Myometrial cell (primary cell): ENCODE measurements around the gene PSMF1. TPM values are rescaled to one million over a fixed set of nuclear protein-coding genes. Genes with fewer than 3 reads are reported as not detected.

Source experiments
- total RNA-seq: library from RNA; depleted of rRNA; stranded (reverse); fragments of >200 nt; gene quantifications from 2 replicates; pipeline ENCODE4 v1.2.3, GENCODE V29; 2015

PSMF1 gene
- 125 and 207 TPM in 2 replicates for total RNA-seq

GRCh38 chr20:1118336-1119127 is at the start of gene PSMF1:
TSS of gene PSMF1 (plus strand) at chr20:1118602. CDS start at chr20:1118774, 172 bp downstream.

GRCh38 chr20:1184638-1185315 is 66.4 kb downstream of the PSMF1 start, which contains the start of gene TMEM74B:
TSS of gene TMEM74B (minus strand) at chr20:1184981. CDS start at chr20:1183801, 1,180 bp downstream.

GRCh38 chr20:1202762-1203504 is 84.5 kb downstream of the PSMF1 start, which contains the start of gene C20orf202:
TSS of gene C20orf202 (plus strand) at chr20:1203454. CDS start at chr20:1203586, 132 bp downstream.

Other genes starting within 250 kb of the PSMF1 start
- not detected in 2 replicates for gene ANGPT4, start 202.3 kb upstream of the PSMF1 start, total RNA-seq
- gene RSPO4, start 116.3 kb upstream of the PSMF1 start, total RNA-seq = not detected in 2 replicates
- gene TMEM74B, start 66.4 kb downstream of the PSMF1 start, total RNA-seq = not detected in 2 replicates
- not detected in 2 replicates for gene C20orf202, start 84.9 kb downstream of the PSMF1 start, total RNA-seq
- 0.18 and 0.29 TPM in 2 replicates for gene RAD21L1, start 107.4 kb downstream of the PSMF1 start, total RNA-seq
- gene SNPH, start 147.7 kb downstream of the PSMF1 start, total RNA-seq = 19.3 and 20.0 TPM in 2 replicates
- 2.3 and 3.9 TPM in 2 replicates for gene SDCBP2, start 210.5 kb downstream of the PSMF1 start, total RNA-seq